Spleen (tissue), 7 donors: Measurements from ENCODE around the gene ATOSA.

ENCODE experiments used
- CTCF ChIP-seq, 11 experiments: fragments of 200-600 bp in 7 of 11; fragments of 450-650 bp in 4 of 11; sonication (generic) in 4 of 11; IDR thresholded peaks in 8 of 11; conservative IDR thresholded peaks in 3 of 11; 1 replicate in 7 of 11; 2 replicates in 4 of 11; pipeline versions ENCODE4 v1.4.0 to v1.8.0; 2016 to 2021; ENCODE audit warnings: antibody characterized with exemption in 11 of 11, inconsistent platforms in 4 of 11, mild to moderate bottlenecking in 1 of 11
- POLR2A ChIP-seq, 3 donors: fragments of 450-650 bp; IDR thresholded peaks; one replicate each; pipeline ENCODE4 v1.5.1; 2017; ENCODE audit warnings: antibody characterized with exemption in 3 of 3, mild to moderate bottlenecking in 1 of 3
- donor health status: DM: no; HTN: no; CAD: no; lungs with moderate emphysema.
- donor health status: DM: no; HTN: no; CAD: no.
- donor health status: DM: no; HTN: no; CAD: no.

- TF ChIP-seq POLR2A (IDR thresholded peaks at IDR 0.05) (no peak), CTCF (IDR thresholded peaks at IDR 0.05 in 8 of 11, conservative IDR thresholded peaks at IDR 0.05 in 3 of 11) (no peak)
These were observed 38.3 kb upstream of the ATOSA start for GRCh38 chr15:52717481-52717880.
